ENCODE measurements around the gene KRIT1. TPM values are rescaled to one million over a fixed set of nuclear protein-coding genes. Genes with fewer than 3 reads are reported as not detected.
"Not testable (repeated sequence)": the region's sequence is repeated elsewhere in the genome, so short reads cannot be mapped to it uniquely, and the experiment has no call there.

KRIT1 gene
- total RNA-seq, 2 donors from 2014 or later = 33.9 to 36.4 TPM

DNA sequence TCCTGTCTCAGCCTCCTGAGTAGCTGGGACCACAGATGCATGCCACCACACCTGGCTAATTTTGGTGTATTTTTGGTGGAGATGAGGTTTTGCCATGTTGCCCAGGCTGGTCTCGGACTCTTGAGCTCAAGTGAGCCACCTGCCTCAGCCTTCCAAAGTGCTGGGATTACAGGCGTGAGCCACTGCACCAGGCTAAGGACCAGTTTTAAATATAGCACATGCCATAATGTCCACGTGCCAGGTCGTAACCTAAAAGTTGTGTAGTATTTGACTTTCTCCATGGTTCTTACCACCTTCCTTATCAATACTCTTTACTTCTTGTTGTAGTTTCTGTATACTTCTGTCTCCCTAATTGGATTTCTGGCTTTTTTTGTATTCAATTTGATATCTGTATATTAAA, 13.3 kb upstream of the KRIT1 start:
- Histone ChIP-seq H3K9me3 (ENCODE audit: control insufficient read depth, low read length) (peaks cover under 1% of the 10 kb centered on the region), H3K27ac (ENCODE audit: low read depth, low read length) (no peak overlapping the region), H3K4me3 (ENCODE audit: low read length) (no peak overlapping the region), H3K36me3 (ENCODE audit: control insufficient read depth, insufficient read depth, low read length) (no peaks in the 10 kb centered on the region), H3K9ac (ENCODE audit: extremely low read depth, low read length, poor library complexity, severe bottlenecking) (no peak overlapping the region), H3K4me1 (ENCODE audit: control insufficient read depth, insufficient read depth, low read length) (no peaks in the 10 kb centered on the region), H3K27me3 (ENCODE audit: control insufficient read depth, insufficient read depth, low read length, poor library complexity, severe bottlenecking) (no peaks in the 10 kb centered on the region)
- 91 to 96% methylated on average over 2 to 4 of the region's 4 CpGs for WGBS, 2 experiments (ENCODE audit: insufficient coverage in 1 of 2, insufficient read length in 1 of 2)
- TF ChIP-seq, protein P1, sequence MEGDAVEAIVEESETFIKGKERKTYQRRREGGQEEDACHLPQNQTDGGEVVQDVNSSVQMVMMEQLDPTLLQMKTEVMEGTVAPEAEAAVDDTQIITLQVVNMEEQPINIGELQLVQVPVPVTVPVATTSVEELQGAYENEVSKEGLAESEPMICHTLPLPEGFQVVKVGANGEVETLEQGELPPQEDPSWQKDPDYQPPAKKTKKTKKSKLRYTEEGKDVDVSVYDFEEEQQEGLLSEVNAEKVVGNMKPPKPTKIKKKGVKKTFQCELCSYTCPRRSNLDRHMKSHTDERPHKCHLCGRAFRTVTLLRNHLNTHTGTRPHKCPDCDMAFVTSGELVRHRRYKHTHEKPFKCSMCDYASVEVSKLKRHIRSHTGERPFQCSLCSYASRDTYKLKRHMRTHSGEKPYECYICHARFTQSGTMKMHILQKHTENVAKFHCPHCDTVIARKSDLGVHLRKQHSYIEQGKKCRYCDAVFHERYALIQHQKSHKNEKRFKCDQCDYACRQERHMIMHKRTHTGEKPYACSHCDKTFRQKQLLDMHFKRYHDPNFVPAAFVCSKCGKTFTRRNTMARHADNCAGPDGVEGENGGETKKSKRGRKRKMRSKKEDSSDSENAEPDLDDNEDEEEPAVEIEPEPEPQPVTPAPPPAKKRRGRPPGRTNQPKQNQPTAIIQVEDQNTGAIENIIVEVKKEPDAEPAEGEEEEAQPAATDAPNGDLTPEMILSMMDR (conservative IDR thresholded peaks at IDR 0.05) = no peak
- Mint-ChIP-seq H3K4me1 (no peaks in the 10 kb centered on the region), H3K36me3 (ENCODE audit: low read depth) (peaks cover 19% of the 10 kb centered on the region), H3K27me3 (ENCODE audit: insufficient read depth) (no peaks in the 10 kb centered on the region), H3K9me3 (peaks cover 7% of the 10 kb centered on the region), H3K4me3 (no peak overlapping the region), H3K27ac (no peak overlapping the region)
- no peak for DNase-seq

DNA sequence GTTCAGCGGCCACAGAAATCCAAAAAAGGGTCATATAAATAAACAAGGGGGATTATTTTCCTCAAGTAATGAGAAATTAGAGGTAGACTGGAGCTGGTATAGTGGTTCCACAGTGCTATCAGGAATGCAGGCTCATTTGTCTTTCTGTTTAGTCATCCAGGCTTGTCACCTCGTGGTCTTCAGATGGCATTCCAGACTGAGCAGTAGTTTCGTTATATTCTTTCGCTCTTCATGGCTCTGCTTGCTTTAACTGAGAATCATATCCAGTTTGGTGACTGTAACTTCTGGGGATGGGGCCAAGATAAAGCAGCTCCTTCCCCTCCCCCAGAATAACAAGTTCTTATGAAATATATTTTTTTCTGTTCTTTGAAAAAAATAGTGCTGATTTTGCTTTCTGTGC, 9.6 kb upstream of the KRIT1 start:
- H3K36me3 ChIP-seq (ENCODE audit: control insufficient read depth, insufficient read depth, low read length) = peaks cover 4% of the 10 kb centered on the region
- no peak overlapping the region for H3K27ac ChIP-seq (ENCODE audit: low read depth, low read length)
- peaks cover 9% of the 10 kb centered on the region for H3K9me3 Mint-ChIP-seq
- H3K9ac ChIP-seq (ENCODE audit: extremely low read depth, low read length, poor library complexity, severe bottlenecking) = no peak overlapping the region
- H3K4me3 ChIP-seq (ENCODE audit: low read length) = no peak overlapping the region
- no peaks in the 10 kb centered on the region for H3K4me1 Mint-ChIP-seq
- no peaks in the 10 kb centered on the region for H3K27me3 Mint-ChIP-seq (ENCODE audit: insufficient read depth)
- 80 to 96% methylated on average over 3 to 4 of the region's 4 CpGs for WGBS, 2 experiments (ENCODE audit: insufficient coverage in 1 of 2, insufficient read length in 1 of 2)
- peaks cover 5% of the 10 kb centered on the region for H3K9me3 ChIP-seq (ENCODE audit: control insufficient read depth, low read length)
- no peak for DNase-seq
- H3K36me3 Mint-ChIP-seq (ENCODE audit: low read depth) = peaks cover 20% of the 10 kb centered on the region
- no peak overlapping the region for H3K27ac Mint-ChIP-seq
- no peaks in the 10 kb centered on the region for H3K4me1 ChIP-seq (ENCODE audit: control insufficient read depth, insufficient read depth, low read length)
- TF ChIP-seq, protein P1 (conservative IDR thresholded peaks at IDR 0.05) = no peak
- no peaks in the 10 kb centered on the region for H3K27me3 ChIP-seq (ENCODE audit: control insufficient read depth, insufficient read depth, low read length, poor library complexity, severe bottlenecking)
- H3K4me3 Mint-ChIP-seq = no peak overlapping the region

DNA sequence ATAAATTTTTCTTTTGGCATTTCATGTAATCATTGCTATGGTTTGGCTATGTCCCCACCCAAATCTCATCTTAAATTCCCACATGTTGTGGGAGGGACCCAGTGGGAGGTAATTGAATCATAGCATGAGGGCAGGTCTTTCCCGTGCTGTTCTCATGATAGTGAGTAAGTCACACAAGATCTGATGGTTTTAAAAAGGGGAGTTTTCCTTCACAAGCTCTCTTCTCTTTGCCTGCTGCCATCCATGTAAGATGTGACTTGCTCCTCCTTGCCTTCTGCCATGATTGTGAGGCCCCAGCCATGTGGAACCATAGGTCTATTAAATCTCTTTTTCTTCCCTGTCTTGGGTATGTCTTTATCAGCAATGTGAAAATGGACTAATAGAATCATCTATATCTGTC, 9.1 kb upstream of the KRIT1 start:
- H3K27me3 Mint-ChIP-seq (ENCODE audit: insufficient read depth); H3K36me3 ChIP-seq (ENCODE audit: control insufficient read depth, insufficient read depth, low read length); H3K4me3 ChIP-seq (ENCODE audit: low read length); H3K9me3 ChIP-seq (ENCODE audit: control insufficient read depth, low read length); H3K4me1 ChIP-seq (ENCODE audit: control insufficient read depth, insufficient read depth, low read length); H3K9ac ChIP-seq (ENCODE audit: extremely low read depth, low read length, poor library complexity, severe bottlenecking); H3K4me1 Mint-ChIP-seq; H3K4me3 Mint-ChIP-seq; H3K27ac ChIP-seq (ENCODE audit: low read depth, low read length); H3K27me3 ChIP-seq (ENCODE audit: control insufficient read depth, insufficient read depth, low read length, poor library complexity, severe bottlenecking); H3K27ac Mint-ChIP-seq; H3K9me3 Mint-ChIP-seq; DNase-seq: not testable (repeated sequence)
- H3K36me3 Mint-ChIP-seq (ENCODE audit: low read depth) = peaks cover 17% of the 10 kb centered on the region
- 95% methylated on average over 1 of the region's 1 CpG; no CpG with 5 or more reads in 1 of the 2 experiments for WGBS, 2 experiments (ENCODE audit: insufficient coverage in 1 of 2, insufficient read length in 1 of 2)

DNA sequence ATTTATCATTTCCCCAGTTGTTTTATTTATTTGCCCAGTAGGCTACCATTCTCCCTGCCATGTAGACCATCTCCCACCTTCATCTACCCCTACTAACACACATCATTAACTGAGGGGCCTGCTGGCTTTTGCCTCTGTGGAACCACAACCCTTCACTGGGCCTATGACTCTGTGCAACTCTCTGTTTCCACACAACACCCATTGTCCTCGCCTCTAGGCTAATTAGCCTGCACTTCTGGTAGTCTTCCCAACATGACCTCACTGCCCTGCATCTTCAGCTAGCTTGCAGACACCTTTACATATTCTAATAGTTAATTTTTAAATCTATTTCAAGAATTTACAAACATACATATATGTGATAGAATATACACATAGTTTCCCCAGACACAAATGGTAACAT, 7.5 kb upstream of the KRIT1 start:
- H3K36me3 ChIP-seq (ENCODE audit: control insufficient read depth, insufficient read depth, low read length) = peaks cover 4% of the 10 kb centered on the region
- Mint-ChIP-seq H3K9me3 (peaks cover 9% of the 10 kb centered on the region), H3K27ac (no peak overlapping the region), H3K4me3 (no peak overlapping the region), H3K4me1 (peaks cover under 1% of the 10 kb centered on the region), H3K27me3 (ENCODE audit: insufficient read depth) (no peaks in the 10 kb centered on the region), H3K36me3 (ENCODE audit: low read depth) (peaks cover 17% of the 10 kb centered on the region)
- TF ChIP-seq, protein P1 (conservative IDR thresholded peaks at IDR 0.05) = no peak
- H3K27me3 ChIP-seq (ENCODE audit: control insufficient read depth, insufficient read depth, low read length, poor library complexity, severe bottlenecking) = no peaks in the 10 kb centered on the region
- H3K9ac ChIP-seq (ENCODE audit: extremely low read depth, low read length, poor library complexity, severe bottlenecking) = no peak overlapping the region
- no peaks in the 10 kb centered on the region for H3K4me1 ChIP-seq (ENCODE audit: control insufficient read depth, insufficient read depth, low read length)
- H3K4me3 ChIP-seq (ENCODE audit: low read length) = no peak overlapping the region
- DNase-seq = no peak
- WGBS, 2 experiments (ENCODE audit: insufficient coverage in 1 of 2, insufficient read length in 1 of 2) = 97 to 100% methylated on average over 1 of the region's 1 CpG
- H3K9me3 ChIP-seq (ENCODE audit: control insufficient read depth, low read length) = peaks cover 5% of the 10 kb centered on the region
- H3K27ac ChIP-seq (ENCODE audit: low read depth, low read length) = no peak overlapping the region

Measured in endodermal cell (in vitro differentiated cells).